K562 (cell line): ENCODE results near the gene CCDC187. TPM values are rescaled to one million over a fixed set of nuclear protein-coding genes. Genes with fewer than 3 reads are reported as not detected.
A peak's percentile ranks its signal among the peaks of the same experiment; 100 is the strongest.

ENCODE experiments used
- GABPB2 ChIP-seq: fragments of 250-450 bp; sonication (Bioruptor Pico); conservative IDR thresholded peaks from 2 replicates; pipeline ENCODE4 v1.5.1; 2021; ENCODE audit warnings: mild to moderate bottlenecking
- GATA2 ChIP-seq: sonication (generic); formaldehyde crosslinking; IDR thresholded peaks from 2 replicates; pipeline ENCODE4 v1.4.0; 2020; ENCODE audit warnings: mild to moderate bottlenecking, missing genetic modification reagents
- L3MBTL2 ChIP-seq: fragments of 450-650 bp; IDR thresholded peaks from 2 replicates; pipeline ENCODE4 v1.6.1; 2016; ENCODE audit warnings: mild to moderate bottlenecking, moderate library complexity
- MAZ ChIP-seq, 2 experiments: fragments of 450-650 bp in 1 of 2; sonication (generic) in 1 of 2; formaldehyde crosslinking; IDR thresholded peaks in 1 of 2; conservative IDR thresholded peaks in 1 of 2; 2 replicates each; pipeline versions ENCODE4 v1.4.0 to v1.5.0; 2020; ENCODE audit warnings: mild to moderate bottlenecking in 1 of 2, missing genetic modification reagents in 1 of 2
- MGA ChIP-seq: fragments of 450-650 bp; IDR thresholded peaks from 2 replicates; pipeline ENCODE4 v1.6.1; 2016; ENCODE audit warnings: mild to moderate bottlenecking, moderate library complexity
- NCOA2 ChIP-seq, 2 experiments: fragments of 450-650 bp; IDR thresholded peaks; 2 replicates each; pipeline ENCODE4 v1.6.1; 2018; ENCODE audit warnings: mild to moderate bottlenecking in 2 of 2, moderate library complexity in 1 of 2; ENCODE audit not compliant: partially characterized antibody in 2 of 2
- NCOR1 ChIP-seq: fragments of 450-650 bp; IDR thresholded peaks from 2 replicates; pipeline ENCODE4 v1.6.1; 2016; ENCODE audit warnings: mild to moderate bottlenecking, moderate library complexity
- PPARD ChIP-seq: fragments of 250-450 bp; sonication (Bioruptor Pico); IDR thresholded peaks from 2 replicates; pipeline ENCODE4 v1.8.0; 2022; ENCODE audit warnings: inconsistent platforms, mild to moderate bottlenecking, moderate library complexity
- SMAD4 ChIP-seq: fragments of 250-450 bp; sonication (Bioruptor Pico); conservative IDR thresholded peaks from 2 replicates; pipeline ENCODE4 v1.8.0; 2021; ENCODE audit warnings: inconsistent platforms, mild to moderate bottlenecking, moderate library complexity
- SOX6 ChIP-seq: fragments of 450-650 bp; IDR thresholded peaks from 2 replicates; pipeline ENCODE4 v1.6.1; 2014; ENCODE audit warnings: mild to moderate bottlenecking
- STAG1 ChIP-seq: sonication (generic); formaldehyde crosslinking; IDR thresholded peaks from 2 replicates; pipeline ENCODE4 v1.5.0; 2020; ENCODE audit warnings: missing genetic modification reagents, borderline replicate concordance
- ZNF395 ChIP-seq: fragments of 200-800 bp; sonication (Bioruptor generic); IDR thresholded peaks from 2 replicates; pipeline ENCODE4 v1.6.1; 2017; ENCODE audit warnings: missing genetic modification characterization, missing compliant biosample characterization
- ZNF644 ChIP-seq: fragments of 200-800 bp; sonication (Bioruptor generic); IDR thresholded peaks from 2 replicates; pipeline ENCODE4 v1.6.1; 2016; ENCODE audit warnings: low read depth, missing genetic modification characterization, missing compliant biosample characterization
- polyA plus RNA-seq, 8 experiments: library from polyadenylated mRNA; depleted of rRNA in 4 of 8; stranded (reverse) in 5 of 8; unstranded in 3 of 8; fragments of >200 nt; fragmentation: Nextera tagmentation in 2 of 8; fragmentation: Illumina TruSeq in 1 of 8; extraction: Ambion mirVana in 2 of 8; extraction: Trizol in 1 of 8; gene quantifications; 2 replicates each; pipeline versions ENCODE4 v1.2.1 to v1.2.3, GENCODE V29; 2011 to 2014; ENCODE audit warnings: inconsistent platforms in 1 of 8, missing spikeins in 1 of 8
- total RNA-seq, 7 experiments: library from RNA; depleted of rRNA in 6 of 7; stranded (reverse); fragments of >200 nt in 6 of 7; fragmentation: Illumina TruSeq in 2 of 7; extraction: Trizol in 2 of 7; gene quantifications; 2 replicates each; pipeline versions ENCODE4 v1.2.1 to v1.2.3, GENCODE V29; 2011 to 2021; ENCODE audit warnings: low replicate concordance in 1 of 7
- TF ChIP-seq, protein P1 (sequence below): fragments of 450-650 bp; formaldehyde crosslinking; IDR thresholded peaks from 2 replicates; pipeline ENCODE4 v1.4.0; 2020; ENCODE audit warnings: mild to moderate bottlenecking, moderate library complexity

CCDC187 gene
- total and polyA plus RNA-seq, 9 of the 15 experiments (the other 6 are each of a cell fraction or from before 2014, with no cell fraction given) = not detected

GRCh38 chr9:136213733-136214132 is 90.2 kb downstream of the CCDC187 start (continued):
- TF ChIP-seq MGA (peak; percentile 32; the same call in 1 of the 2 replicates), SOX6 (no peak; the same call in 1 of the 2 replicates), STAG1 (CRISPR knock-in tag) (no peak), MAZ (CRISPR knock-in tag; conservative IDR thresholded peaks at IDR 0.05 in 1 of 2, IDR thresholded peaks at IDR 0.05 in 1 of 2) (0 out of 4 replicates have a peak, but pooled peaks of 1 of the 2 experiments have one; percentile 32), SMAD4 (CRISPR knock-in tag) (peak; percentile 84), NCOA2 (IDR thresholded peaks at IDR 0.05; ENCODE audit: partially characterized antibody in 2 of 2) (no peak), ZNF644 (tag) (peak; percentile 39; the same call in 1 of the 2 replicates), GATA2 (CRISPR knock-in tag) (peak; percentile 46; the same call in 1 of the 2 replicates), L3MBTL2 (peak; percentile 45; the same call in 1 of the 2 replicates), NCOR1 (no peak), ZNF395 (CRISPR knock-in tag) (0 out of 2 replicates have a peak, but pooled peaks have one; percentile 71), PPARD (no peak), GABPB2 (CRISPR knock-in tag) (no peak)
- TF ChIP-seq, protein P1, sequence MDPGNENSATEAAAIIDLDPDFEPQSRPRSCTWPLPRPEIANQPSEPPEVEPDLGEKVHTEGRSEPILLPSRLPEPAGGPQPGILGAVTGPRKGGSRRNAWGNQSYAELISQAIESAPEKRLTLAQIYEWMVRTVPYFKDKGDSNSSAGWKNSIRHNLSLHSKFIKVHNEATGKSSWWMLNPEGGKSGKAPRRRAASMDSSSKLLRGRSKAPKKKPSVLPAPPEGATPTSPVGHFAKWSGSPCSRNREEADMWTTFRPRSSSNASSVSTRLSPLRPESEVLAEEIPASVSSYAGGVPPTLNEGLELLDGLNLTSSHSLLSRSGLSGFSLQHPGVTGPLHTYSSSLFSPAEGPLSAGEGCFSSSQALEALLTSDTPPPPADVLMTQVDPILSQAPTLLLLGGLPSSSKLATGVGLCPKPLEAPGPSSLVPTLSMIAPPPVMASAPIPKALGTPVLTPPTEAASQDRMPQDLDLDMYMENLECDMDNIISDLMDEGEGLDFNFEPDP (CRISPR knock-in tag) = no peak
